Caco-2 (cell line): ENCODE data around the gene KAT2A. TPM values are rescaled to one million over a fixed set of nuclear protein-coding genes. Genes with fewer than 3 reads are reported as not detected.

Source experiments
- BruUV-seq: library from RNA; stranded (reverse); fragments of 400-500 nt; replicated peaks from 2 replicates; lab custom pipeline; 2021; lab: Mats Ljungman, UMichigan
- CTCF ChIA-PET: fragments of 300-600 bp; sonication (Branson Sonifier 250); formaldehyde crosslinking; loops from one replicate; lab custom pipeline; 2022; ENCODE audit warnings: antibody characterized with exemption; lab: Charles Lee
- POLR2A ChIA-PET: fragments of 300-600 bp; sonication (Branson Sonifier 250); formaldehyde crosslinking; loops from one replicate; lab custom pipeline; 2022; ENCODE audit warnings: antibody characterized with exemption; lab: Charles Lee
- DNase-seq, 2 experiments: peaks; one replicate each; pipeline versions ENCODE4 v3.0.0 to v3.0.0-alpha.2; 2020 to 2022
- H3K27me3 ChIP-seq: replicated peaks from 2 replicates; pipeline ENCODE4 v1.6.0; 2011; ENCODE audit warnings: low read length; ENCODE audit not compliant: control insufficient read depth, insufficient read depth
- H3K36me3 ChIP-seq: 2 replicates; pipeline ENCODE4 v1.5.1; 2011; ENCODE audit warnings: low read length; ENCODE audit not compliant: control insufficient read depth, insufficient read depth
- H3K4me1 ChIP-seq: fragments of 250-450 bp; sonication (Bioruptor Pico); 2 replicates; pipeline ENCODE4 v1.5.1; 2020; ENCODE audit warnings: mild to moderate bottlenecking
- H3K4me3 ChIP-seq: 2 replicates; pipeline ENCODE4 v1.5.1; 2011; ENCODE audit warnings: low read depth, mild to moderate bottlenecking, control low read depth, low read length
- H3K9me3 ChIP-seq: fragments of 250-450 bp; sonication (Bioruptor Pico); 2 replicates; pipeline ENCODE4 v1.5.1; 2020; ENCODE audit warnings: mild to moderate bottlenecking, moderate library complexity
- H3K27ac Mint-ChIP-seq: one replicate; pipeline ENCODE4 v1.8.0; 2022; ENCODE audit warnings: mixed read lengths; ENCODE audit not compliant: unreplicated experiment
- H3K27me3 Mint-ChIP-seq: one replicate; pipeline ENCODE4 v1.8.0; 2022; ENCODE audit warnings: mixed read lengths; ENCODE audit not compliant: insufficient read depth, unreplicated experiment
- H3K36me3 Mint-ChIP-seq: one replicate; pipeline ENCODE4 v1.8.0; 2022; ENCODE audit warnings: mild to moderate bottlenecking, mixed read lengths; ENCODE audit not compliant: insufficient read depth, unreplicated experiment
- H3K4me1 Mint-ChIP-seq: one replicate; pipeline ENCODE4 v1.8.0; 2022; ENCODE audit warnings: low read depth, mixed read lengths; ENCODE audit not compliant: unreplicated experiment
- H3K4me3 Mint-ChIP-seq: one replicate; pipeline ENCODE4 v1.8.0; 2022; ENCODE audit warnings: mild to moderate bottlenecking, moderate library complexity, mixed read lengths; ENCODE audit not compliant: unreplicated experiment
- H3K9me3 Mint-ChIP-seq: one replicate; pipeline ENCODE4 v1.8.0; 2022; ENCODE audit warnings: mixed read lengths; ENCODE audit not compliant: unreplicated experiment
- intact Hi-C: fragments of 100-400 bp; cut with micrococcal nuclease; formaldehyde crosslinking; loops from one replicate; pipeline ENCODE4 v1.10.0; 2022; ENCODE audit not compliant: unreplicated experiment
- total RNA-seq: library from RNA; stranded (reverse); gene quantifications from 2 replicates; pipeline ENCODE4 v1.2.3, GENCODE V29; 2022
- TF ChIP-seq, protein P1 (sequence below), 2 experiments: fragments of 200-600 bp in 1 of 2; IDR thresholded peaks; 1 replicate in 1 of 2; 2 replicates in 1 of 2; pipeline versions ENCODE4 v1.5.1 to v1.8.0; 2011 to 2022; ENCODE audit warnings: antibody characterized with exemption in 1 of 2, control low read depth in 1 of 2, inconsistent platforms in 1 of 2, low read depth in 1 of 2, low read length in 1 of 2, mild to moderate bottlenecking in 1 of 2, moderate library complexity in 1 of 2; ENCODE audit not compliant: insufficient read depth in 1 of 2, severe bottlenecking in 1 of 2, unreplicated experiment in 1 of 2

The KAT2A gene
- total RNA-seq, 1 experiment from 2014 or later = 46.5 TPM

DNA sequence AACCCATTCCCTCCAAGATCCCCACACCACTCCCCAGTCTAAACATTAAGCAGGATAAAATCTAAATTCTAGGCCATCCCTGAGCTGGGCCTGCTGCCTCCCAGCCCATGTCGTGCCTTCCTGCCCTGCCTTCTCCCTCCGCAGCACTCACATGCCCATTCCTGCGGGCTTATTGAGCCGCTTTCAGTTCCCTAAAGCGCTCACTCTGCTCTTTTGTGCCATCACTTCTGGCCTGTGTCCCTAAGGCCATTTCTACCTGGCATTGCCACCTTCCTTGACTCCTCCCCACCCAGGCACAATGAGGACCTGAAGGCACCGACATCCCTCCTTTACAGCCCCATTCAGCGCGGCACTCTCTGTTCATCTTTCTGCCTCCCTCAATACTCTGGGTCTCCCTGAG is 46.6 kb upstream of the KAT2A start:
- ChIA-PET CTCF (no interaction called here), POLR2A (no interaction called here)
- H3K9me3 ChIP-seq = no peaks in the 10 kb centered on the region
- H3K4me1 ChIP-seq = no peaks in the 10 kb centered on the region
- TF ChIP-seq, protein P1, sequence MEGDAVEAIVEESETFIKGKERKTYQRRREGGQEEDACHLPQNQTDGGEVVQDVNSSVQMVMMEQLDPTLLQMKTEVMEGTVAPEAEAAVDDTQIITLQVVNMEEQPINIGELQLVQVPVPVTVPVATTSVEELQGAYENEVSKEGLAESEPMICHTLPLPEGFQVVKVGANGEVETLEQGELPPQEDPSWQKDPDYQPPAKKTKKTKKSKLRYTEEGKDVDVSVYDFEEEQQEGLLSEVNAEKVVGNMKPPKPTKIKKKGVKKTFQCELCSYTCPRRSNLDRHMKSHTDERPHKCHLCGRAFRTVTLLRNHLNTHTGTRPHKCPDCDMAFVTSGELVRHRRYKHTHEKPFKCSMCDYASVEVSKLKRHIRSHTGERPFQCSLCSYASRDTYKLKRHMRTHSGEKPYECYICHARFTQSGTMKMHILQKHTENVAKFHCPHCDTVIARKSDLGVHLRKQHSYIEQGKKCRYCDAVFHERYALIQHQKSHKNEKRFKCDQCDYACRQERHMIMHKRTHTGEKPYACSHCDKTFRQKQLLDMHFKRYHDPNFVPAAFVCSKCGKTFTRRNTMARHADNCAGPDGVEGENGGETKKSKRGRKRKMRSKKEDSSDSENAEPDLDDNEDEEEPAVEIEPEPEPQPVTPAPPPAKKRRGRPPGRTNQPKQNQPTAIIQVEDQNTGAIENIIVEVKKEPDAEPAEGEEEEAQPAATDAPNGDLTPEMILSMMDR (IDR thresholded peaks at IDR 0.05; ENCODE audit: insufficient read depth in 1 of 2, low read depth in 1 of 2, low read length in 1 of 2, severe bottlenecking in 1 of 2, unreplicated experiment in 1 of 2) = no peak
- no peaks in the 10 kb centered on the region for H3K36me3 ChIP-seq
- Mint-ChIP-seq H3K36me3 (no peaks in the 10 kb centered on the region), H3K27ac (no peak overlapping the region), H3K4me1 (no peaks in the 10 kb centered on the region), H3K27me3 (no peaks in the 10 kb centered on the region), H3K9me3 (no peaks in the 10 kb centered on the region), H3K4me3 (no peak overlapping the region)
- BruUV-seq = no TSS peak
- H3K27me3 ChIP-seq = 0 out of 2 replicates have a peak, but pooled peaks cover 1% of the 10 kb centered on the region
- intact Hi-C loops = no loop called here
- no peak for DNase-seq
- no peak overlapping the region for H3K4me3 ChIP-seq

DNA sequence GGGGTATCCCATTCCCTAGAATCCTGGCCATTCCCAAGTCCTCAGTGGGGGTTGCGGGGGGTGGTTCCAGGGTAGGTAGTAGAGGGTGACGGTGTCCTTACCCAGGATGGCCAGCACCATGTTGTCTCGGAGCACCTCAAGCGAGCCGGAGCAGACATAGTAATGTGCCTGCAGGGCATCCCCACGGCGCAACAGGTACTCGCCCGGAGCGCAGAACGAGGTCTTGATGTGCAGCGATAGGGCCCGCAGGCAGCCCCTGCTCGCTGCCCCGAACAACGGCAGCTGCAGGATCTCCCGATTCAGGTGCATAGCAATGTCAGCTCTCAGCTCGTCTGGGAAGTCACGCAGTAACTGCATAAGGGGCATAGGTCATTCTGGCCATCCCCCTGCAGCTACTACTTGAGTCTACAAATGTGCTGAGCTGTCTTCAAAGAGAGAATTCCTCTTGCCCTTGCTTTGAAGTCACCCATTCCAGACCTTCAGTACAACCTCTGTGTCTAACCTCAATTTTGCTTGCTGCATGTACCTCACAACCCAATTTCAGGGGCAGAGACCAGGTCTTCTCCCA is 45.1 kb upstream of the KAT2A start:
- no peak for DNase-seq
- Histone ChIP-seq H3K36me3 (no peaks in the 10 kb centered on the region), H3K4me3 (no peak overlapping the region), H3K9me3 (no peaks in the 10 kb centered on the region), H3K27me3 (no peaks in the 10 kb centered on the region), H3K4me1 (no peaks in the 10 kb centered on the region)
- H3K27me3 Mint-ChIP-seq = no peaks in the 10 kb centered on the region
- H3K4me1 Mint-ChIP-seq = no peaks in the 10 kb centered on the region
- no peaks in the 10 kb centered on the region for H3K36me3 Mint-ChIP-seq
- ChIA-PET CTCF (no interaction called here), POLR2A (no interaction called here)
- BruUV-seq = no TSS peak
- no peaks in the 10 kb centered on the region for H3K9me3 Mint-ChIP-seq
- TF ChIP-seq, protein P1 (IDR thresholded peaks at IDR 0.05; ENCODE audit: insufficient read depth in 1 of 2, low read depth in 1 of 2, low read length in 1 of 2, severe bottlenecking in 1 of 2, unreplicated experiment in 1 of 2) = no peak
- intact Hi-C loops = no loop called here
- H3K4me3 Mint-ChIP-seq = no peak overlapping the region
- H3K27ac Mint-ChIP-seq = no peak overlapping the region

DNA sequence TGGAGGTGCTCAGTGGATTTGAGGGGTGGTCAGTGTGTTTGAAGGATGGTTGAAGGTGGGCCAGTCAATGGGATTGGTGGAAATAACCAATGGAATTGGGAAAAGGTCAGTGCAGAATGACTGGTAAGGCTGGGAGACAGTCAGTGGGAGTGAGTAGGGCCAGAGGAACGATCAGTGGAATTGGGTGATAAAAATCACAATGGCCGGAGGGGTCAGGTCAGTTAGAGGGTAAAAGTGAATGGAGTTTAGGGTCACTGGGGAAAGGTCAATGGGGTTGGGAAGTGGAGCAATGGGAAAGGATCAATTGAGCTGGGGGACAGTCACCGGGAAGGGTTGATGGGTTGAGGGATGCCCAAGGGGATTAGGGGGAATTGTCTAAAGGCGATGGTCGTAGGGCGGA is 44.6 kb upstream of the KAT2A start:
- no peaks in the 10 kb centered on the region for H3K27me3 Mint-ChIP-seq
- H3K36me3 ChIP-seq = no peaks in the 10 kb centered on the region
- intact Hi-C loops = no loop called here
- no peak overlapping the region for H3K4me3 ChIP-seq
- no peaks in the 10 kb centered on the region for H3K4me1 Mint-ChIP-seq
- no TSS peak for BruUV-seq
- no peaks in the 10 kb centered on the region for H3K9me3 Mint-ChIP-seq
- no peak overlapping the region for H3K27ac Mint-ChIP-seq
- no peaks in the 10 kb centered on the region for H3K4me1 ChIP-seq
- TF ChIP-seq, protein P1 (IDR thresholded peaks at IDR 0.05; ENCODE audit: insufficient read depth in 1 of 2, low read depth in 1 of 2, low read length in 1 of 2, severe bottlenecking in 1 of 2, unreplicated experiment in 1 of 2) = no peak
- no peak for DNase-seq
- no peaks in the 10 kb centered on the region for H3K36me3 Mint-ChIP-seq
- no peaks in the 10 kb centered on the region for H3K27me3 ChIP-seq
- ChIA-PET CTCF (no interaction called here), POLR2A (no interaction called here)
- no peaks in the 10 kb centered on the region for H3K9me3 ChIP-seq
- no peak overlapping the region for H3K4me3 Mint-ChIP-seq
